RPMI7951 (cell line): ENCODE data around the gene NSD2. TPM values are rescaled to one million over a fixed set of nuclear protein-coding genes. Genes with fewer than 3 reads are reported as not detected.
"Not testable (repeated sequence)": the region's sequence is repeated elsewhere in the genome, so short reads cannot be mapped to it uniquely, and the experiment has no call there.

Experiments
- DNase-seq: peaks from one replicate; pipeline ENCODE4 v3.0.0-alpha.2; 2012; ENCODE audit warnings: low read depth
- total RNA-seq: library from RNA; depleted of rRNA; stranded (reverse); fragments of >200 nt; shearing (Covaris generic); gene quantifications from 2 replicates; pipeline ENCODE4 v1.2.3, GENCODE V29; 2014

NSD2 gene
- total RNA-seq, 1 experiment from 2014 or later, result 45.1 TPM

DNA sequence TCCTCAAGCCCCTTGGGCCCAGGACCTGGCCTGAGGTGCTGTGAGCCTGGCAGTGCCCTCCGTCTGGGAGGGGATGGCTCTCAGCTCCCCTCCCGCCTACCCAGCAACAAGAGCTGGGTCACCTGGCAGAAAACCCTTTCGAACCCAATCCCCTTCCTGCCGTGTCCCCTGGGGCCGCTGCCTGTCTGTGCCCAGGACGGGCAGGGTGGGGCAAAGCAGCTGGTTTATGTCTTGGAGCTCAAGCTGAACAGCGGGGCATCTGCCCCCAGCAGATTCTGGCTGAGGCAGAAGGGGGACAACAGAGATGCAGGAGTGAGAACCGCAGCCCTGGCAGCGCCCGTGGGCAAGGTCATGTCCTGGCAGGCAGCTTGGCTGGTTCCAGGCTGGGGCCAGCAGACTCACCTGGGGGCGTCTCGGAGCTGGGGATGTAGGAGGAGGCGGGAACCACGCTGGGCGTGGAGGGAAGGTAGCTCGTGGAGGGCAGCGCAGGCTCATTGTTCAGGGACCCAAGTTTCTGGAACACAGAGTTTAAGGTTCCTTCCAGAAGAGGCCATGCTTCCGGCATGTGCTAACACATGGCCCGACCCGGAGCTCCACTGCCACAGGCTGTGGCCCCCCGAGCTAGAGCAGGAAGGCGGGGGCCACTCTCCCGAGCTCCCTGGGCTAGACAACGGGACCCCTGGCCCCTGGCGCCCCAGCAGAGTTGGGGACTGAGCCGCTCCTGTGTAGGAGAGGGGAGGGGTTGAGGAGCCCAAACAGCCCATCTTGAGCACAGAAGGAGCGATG lies 113.4 kb downstream of the NSD2 start:
- no peak for DNase-seq

GRCh38 chr4:1985294-1985693 lies 114.1 kb downstream of the NSD2 start:
- DNase-seq, result no peak

- no peak for DNase-seq
Measured at GRCh38 chr4:1985780-1986577, 114.8 kb downstream of the NSD2 start.

DNA sequence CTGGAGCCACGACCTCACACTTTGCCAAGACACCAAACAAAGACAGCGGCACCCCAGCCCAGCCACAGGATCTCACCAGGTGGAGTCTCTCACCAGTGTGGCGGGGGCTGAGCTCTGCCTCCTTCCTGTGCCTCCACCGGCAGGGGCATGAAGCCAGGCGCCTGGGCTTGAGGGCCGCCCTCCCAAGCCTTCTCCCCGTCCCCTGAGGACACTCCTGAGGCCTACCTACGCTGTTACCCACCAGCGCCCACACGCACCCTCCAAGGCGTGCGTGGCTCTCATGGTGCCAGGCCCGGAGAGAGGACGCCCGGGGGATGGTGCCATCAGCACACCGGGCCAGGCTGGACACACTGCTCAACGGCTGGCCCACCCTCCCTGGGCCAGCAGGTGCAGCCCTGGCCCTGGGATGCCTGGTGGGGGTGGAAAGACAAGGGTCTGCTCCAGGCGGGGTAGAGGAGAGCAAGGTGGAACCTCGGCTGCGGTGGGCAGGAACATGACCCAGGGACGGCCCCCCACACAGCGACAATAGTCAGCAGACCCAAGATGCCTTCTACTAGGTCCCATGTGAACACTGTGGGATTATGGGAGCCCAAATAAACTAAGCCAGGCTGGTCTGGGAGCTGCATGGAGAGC lies 115.5 kb downstream of the NSD2 start:
- no peak for DNase-seq

GRCh38 chr4:1987296-1987695 lies 116.1 kb downstream of the NSD2 start:
- no peak for DNase-seq

DNA sequence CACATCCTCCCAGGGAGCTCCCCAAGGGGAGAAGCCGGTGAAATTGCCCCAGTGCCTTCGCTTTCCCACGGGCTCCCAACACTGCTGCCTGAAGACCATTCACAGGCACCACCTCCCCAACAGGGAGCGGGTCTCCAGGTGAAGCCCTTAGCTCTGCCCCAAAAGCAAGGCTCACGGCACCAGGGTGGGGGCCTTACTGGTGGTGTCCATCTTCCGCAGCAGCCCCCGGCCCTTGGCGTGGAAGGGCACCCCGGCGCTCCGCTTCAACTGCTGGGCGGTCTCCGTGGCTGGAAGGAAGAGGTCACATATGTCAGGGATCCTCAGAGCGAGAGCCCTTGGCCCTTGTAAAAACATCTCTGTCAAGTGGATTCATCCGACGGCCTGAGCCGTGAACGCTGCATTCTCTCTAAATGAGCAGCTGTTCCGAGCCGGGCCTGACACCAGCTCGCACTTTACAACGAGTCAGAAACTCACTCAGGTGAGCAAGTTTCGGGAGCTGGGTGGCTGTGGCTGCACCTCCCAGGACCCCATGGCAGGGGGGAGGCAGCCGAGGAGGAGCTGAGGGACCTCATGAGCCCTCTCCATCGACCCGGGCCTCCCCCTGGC lies 116.6 kb downstream of the NSD2 start:
- DNase-seq, result no peak

DNA sequence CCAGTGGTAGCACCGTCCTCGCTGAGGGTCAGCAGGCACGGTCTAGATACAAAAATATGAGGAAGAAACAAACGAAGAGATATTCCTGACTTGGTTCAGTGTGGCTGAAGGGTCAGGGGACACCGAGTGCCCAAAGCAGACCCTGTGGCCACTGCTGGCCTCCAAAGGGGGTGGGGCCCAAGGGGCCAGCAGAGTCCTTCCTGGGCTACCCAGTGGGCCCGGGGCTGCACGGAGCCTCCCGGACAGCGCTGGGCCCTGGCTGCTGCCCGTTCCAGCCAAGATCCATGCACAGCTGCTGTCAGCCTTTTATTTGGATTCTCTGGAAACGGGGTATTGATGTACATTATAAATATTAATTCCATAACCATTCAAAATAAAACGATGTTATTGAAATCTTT lies 117.1 kb downstream of the NSD2 start:
- no peak for DNase-seq

- DNase-seq, result no peak
Measured at GRCh38 chr4:1989533-1990347, 118.5 kb downstream of the NSD2 start.

- DNase-seq, result no peak
Measured at GRCh38 chr4:1990348-1990645, 119.1 kb downstream of the NSD2 start.

DNA sequence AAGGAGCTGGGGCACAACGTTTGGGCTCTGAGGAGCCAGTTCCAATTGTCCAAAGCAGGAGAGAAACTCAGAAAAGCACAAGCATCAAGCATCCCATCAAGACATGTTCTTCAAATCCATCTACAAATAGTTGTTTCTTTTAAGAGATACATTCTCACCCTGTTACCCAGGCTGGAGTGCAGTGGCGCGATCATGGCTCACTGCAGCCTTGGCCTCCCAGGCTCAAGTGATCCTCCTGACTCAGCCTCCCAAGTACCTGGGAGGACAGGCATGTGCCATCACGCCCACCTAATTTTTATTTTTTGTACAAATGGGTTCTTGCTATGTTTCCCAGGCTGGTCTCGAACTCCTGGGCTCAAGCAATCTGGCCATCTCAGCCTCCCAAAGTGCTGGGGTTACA lies 119.5 kb downstream of the NSD2 start:
- DNase-seq, result no peak

GRCh38 chr4:1991087-1991486 lies 119.9 kb downstream of the NSD2 start:
- DNase-seq, result no peak

DNA sequence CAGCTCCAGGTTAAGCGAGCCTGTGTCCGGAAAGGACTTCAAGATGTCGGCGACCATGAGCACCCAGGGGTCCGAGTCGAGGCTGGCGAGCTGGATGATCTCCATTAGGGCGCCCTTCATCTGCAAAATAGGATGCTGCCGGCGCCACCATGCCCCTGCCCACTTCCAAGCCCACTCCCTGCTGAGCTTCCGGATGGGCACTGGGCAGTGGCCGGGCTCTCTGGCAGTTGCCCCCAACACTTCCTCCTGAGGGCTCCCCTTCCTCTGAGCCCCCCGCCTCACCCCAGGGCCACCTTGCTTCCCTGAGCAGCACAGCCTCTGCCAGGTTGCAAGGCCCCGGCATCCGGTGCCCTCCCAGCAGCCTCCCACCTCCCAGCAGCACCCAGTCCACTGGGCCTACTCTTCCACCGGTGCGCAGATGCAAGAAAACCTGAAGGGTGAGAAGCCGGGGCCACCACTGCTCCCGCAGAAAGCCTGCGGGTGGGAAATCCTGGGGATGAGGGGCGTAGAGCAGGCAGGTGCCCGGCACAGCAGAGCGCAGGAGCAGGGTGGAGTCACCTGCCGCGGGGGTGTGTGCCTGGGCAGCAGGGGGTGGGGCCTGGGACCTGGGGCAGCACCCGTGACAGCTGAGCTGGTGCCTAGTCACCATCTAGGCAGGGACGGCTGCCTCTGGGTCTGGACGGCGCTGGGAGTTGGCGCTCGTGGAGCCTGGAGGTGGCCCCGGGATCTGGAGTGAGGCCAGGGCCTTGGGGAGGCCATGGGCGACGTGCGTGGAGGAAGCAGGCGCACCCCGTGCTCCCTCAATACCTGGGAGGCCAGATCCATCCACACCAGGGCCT lies 120.6 kb downstream of the NSD2 start:
- DNase-seq, result no peak

DNA sequence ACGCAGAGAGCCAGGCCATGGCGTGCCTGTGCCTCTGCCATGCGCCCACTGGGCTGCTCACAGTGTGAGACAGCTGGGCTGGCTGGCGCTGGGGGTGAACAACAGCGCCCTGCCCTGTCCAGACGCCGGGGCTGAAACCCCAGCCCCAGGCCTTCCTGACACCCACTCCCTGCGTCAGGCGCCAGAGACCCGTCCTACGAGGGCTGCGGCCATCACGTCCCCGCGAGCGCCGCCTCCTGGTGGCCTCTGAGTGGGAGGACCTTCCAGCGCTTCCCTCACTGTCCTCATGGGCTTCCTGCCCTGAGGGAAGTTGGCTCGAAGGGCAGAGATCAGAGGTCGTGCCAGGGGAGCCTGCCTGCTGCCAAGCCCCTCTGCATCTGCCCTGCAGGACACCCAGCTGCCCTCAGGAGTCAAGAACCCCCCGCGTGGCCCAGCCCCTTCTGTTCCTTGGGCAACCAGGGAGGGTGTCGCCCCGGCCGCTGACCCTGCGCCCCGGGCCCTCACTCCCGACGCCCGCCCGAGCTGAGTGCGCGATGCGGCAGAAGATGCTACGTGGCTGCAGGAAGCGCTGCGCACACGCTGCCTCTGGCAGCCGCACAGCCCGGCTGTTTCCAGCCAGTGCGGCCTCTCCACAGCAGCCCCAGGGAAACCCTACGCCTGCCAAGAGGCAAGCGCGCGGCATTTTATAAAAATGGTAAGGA lies 121.4 kb downstream of the NSD2 start:
- DNase-seq, result no peak

DNA sequence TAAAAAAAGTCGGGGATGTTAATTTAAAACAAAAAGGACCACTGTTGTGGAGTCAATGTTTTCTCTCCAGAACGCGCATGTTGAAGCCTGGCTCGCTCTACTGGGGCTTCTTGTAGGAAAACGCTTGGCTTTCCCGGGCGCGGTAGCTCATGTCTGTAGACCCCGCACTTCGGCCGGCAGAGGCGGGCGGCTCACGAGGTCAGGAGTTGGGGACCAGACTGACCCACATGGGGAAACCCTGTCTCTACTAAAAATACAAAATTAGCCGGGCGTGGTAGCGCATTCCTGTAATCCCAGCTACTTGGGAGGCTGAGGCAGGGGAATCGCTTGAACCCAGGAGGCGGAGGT lies 122.0 kb downstream of the NSD2 start:
- no peak for DNase-seq

DNA sequence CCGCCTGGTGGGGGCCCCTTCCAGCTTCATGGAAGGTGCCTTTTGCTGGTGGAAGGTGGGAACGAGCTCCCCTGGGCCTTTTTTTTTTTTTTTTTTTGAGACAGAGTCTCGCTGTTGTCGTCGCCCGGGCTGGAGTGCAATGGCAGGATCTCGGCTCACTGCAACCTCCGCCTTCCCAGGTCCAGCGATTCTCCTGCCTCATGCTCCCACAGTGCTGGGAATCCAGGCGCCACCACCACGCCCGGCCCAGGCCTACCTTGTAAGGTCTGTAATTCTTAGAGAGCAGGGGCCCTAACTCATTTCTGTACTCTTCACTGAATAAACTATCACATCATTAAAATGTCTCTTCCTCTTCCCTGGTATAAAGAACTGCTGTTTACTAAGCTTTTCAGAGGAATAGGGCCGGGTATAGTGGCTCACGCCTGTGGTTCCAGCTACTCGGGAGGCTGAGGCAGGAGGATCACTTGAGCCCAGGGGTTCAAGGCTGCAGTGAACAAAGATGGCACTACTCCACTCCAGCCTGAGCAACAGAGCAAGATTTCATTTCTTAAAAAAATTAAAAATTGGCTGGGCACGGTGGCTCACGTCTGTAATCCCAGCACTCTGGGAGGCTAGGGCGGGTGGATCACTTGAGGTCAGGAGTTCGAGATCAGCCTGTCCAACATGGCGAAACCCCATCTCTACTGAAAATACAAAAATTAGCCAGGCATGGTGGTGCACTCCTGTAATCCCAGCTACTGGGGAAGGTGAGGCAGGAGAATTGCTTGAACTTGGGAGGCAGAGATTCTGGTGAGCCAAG lies 122.7 kb downstream of the NSD2 start:
- not testable (repeated sequence) for DNase-seq

- no peak for DNase-seq
Measured at GRCh38 chr4:1994938-1995337, 123.7 kb downstream of the NSD2 start.

- DNase-seq, result no peak
Measured at GRCh38 chr4:1996866-1997611, 125.8 kb downstream of the NSD2 start.

DNA sequence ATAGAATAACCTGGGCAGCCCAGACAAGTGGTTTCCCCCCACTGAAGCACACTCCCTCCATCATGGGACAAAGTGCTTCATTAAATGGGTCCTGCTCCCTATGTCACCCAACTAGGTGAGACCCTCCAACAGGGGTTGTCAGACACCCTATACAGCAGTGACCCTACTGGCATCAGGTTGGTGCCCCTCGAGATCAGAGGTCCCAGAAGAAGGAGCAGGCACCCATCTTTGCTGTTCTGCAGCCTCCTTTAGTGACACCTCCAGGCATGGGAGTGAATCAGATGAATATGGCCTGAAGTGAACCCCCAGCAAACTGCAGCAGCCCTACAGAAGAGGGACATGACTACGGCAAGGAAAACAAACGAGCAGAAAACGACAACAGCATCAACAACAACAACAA lies 126.5 kb downstream of the NSD2 start:
- DNase-seq, result no peak

DNA sequence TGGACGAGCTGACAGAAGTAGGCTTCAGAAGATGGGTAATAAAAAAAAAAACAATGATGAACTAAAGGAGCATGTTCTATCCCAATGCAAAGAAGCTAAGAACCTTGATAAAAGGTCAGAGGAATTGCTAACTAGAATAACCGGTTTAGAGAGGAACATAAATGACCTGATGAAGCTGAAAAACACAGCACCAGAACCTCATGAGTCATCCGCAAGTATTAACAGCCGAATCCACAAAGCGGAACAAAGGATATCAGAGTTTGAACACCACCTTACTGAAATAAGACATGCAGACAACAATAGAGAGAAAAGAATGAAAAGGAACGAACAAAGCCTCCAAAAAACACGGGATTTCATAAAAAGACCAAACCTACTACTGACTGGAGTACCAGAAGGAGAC lies 127.1 kb downstream of the NSD2 start:
- no peak for DNase-seq
